GM18499 (cell line): Measurements from ENCODE around the gene TMEM134.
"Not testable (repeated sequence)": the region's sequence is repeated elsewhere in the genome, so short reads cannot be mapped to it uniquely, and the experiment has no call there.

Experiments
- ATAC-seq: cut with Tn5 transposase; IDR thresholded peaks from one replicate; pipeline ENCODE4 v1.9.1; 2021; ENCODE audit warnings: moderate number of reproducible peaks; ENCODE audit not compliant: insufficient read depth, unreplicated experiment

TMEM134 gene

GRCh38 chr11:67486481-67487195 lies 17.6 kb upstream of the TMEM134 start:
- no peak for ATAC-seq

- ATAC-seq: not testable (repeated sequence)
Observed at GRCh38 chr11:67485873-67486361, 16.9 kb upstream of the TMEM134 start.

- ATAC-seq: no peak
Observed at GRCh38 chr11:67484847-67485311, 15.8 kb upstream of the TMEM134 start.

- ATAC-seq: no peak
Observed at GRCh38 chr11:67483831-67484665, 15.0 kb upstream of the TMEM134 start.

GRCh38 chr11:67482827-67483798 lies 14.1 kb upstream of the TMEM134 start, which contains the start of gene AIP:
Gene AIP, plus strand, starts transcription at chr11:67483026. Its CDS starts 133 bp downstream, at chr11:67483159.
- ATAC-seq: peak; percentile 47

GRCh38 chr11:67482275-67482826 lies 13.3 kb upstream of the TMEM134 start:
- ATAC-seq: no peak

- not testable (repeated sequence) for ATAC-seq
Observed at GRCh38 chr11:67477344-67478050, 8.4 kb upstream of the TMEM134 start.

GRCh38 chr11:67476692-67477091 lies 7.6 kb upstream of the TMEM134 start:
- ATAC-seq: not testable (repeated sequence)

- no peak for ATAC-seq
Observed at GRCh38 chr11:67472882-67473281, 3.8 kb upstream of the TMEM134 start.

- no peak for ATAC-seq
Observed at GRCh38 chr11:67470337-67471002, 1.4 kb upstream of the TMEM134 start.

- no peak for ATAC-seq
Observed at GRCh38 chr11:67469508-67469811, 409 bp upstream of the TMEM134 start.

- no peak for ATAC-seq
Observed at GRCh38 chr11:67468456-67468758, 644 bp downstream of the TMEM134 start.

- no peak for ATAC-seq
Observed at GRCh38 chr11:67468056-67468455, 995 bp downstream of the TMEM134 start.

GRCh38 chr11:67466962-67467771 lies 1.9 kb downstream of the TMEM134 start:
- no peak for ATAC-seq

GRCh38 chr11:67466367-67466766 lies 2.7 kb downstream of the TMEM134 start:
- ATAC-seq: no peak

- not testable (repeated sequence) for ATAC-seq
Observed at GRCh38 chr11:67465530-67465929, 3.5 kb downstream of the TMEM134 start.

GRCh38 chr11:67465189-67465510 lies 3.9 kb downstream of the TMEM134 start:
- ATAC-seq: no peak
